HG03039 (cell line): ENCODE measurements around the gene PEX16.
"Not testable (repeated sequence)": the region's sequence is repeated elsewhere in the genome, so short reads cannot be mapped to it uniquely, and the experiment has no call there.

ENCODE experiments used
- ATAC-seq: cut with Tn5 transposase; IDR thresholded peaks from one replicate; pipeline ENCODE4 v1.9.1; 2021; ENCODE audit warnings: mild to moderate bottlenecking, moderate library complexity; ENCODE audit not compliant: unreplicated experiment

The PEX16 gene

DNA sequence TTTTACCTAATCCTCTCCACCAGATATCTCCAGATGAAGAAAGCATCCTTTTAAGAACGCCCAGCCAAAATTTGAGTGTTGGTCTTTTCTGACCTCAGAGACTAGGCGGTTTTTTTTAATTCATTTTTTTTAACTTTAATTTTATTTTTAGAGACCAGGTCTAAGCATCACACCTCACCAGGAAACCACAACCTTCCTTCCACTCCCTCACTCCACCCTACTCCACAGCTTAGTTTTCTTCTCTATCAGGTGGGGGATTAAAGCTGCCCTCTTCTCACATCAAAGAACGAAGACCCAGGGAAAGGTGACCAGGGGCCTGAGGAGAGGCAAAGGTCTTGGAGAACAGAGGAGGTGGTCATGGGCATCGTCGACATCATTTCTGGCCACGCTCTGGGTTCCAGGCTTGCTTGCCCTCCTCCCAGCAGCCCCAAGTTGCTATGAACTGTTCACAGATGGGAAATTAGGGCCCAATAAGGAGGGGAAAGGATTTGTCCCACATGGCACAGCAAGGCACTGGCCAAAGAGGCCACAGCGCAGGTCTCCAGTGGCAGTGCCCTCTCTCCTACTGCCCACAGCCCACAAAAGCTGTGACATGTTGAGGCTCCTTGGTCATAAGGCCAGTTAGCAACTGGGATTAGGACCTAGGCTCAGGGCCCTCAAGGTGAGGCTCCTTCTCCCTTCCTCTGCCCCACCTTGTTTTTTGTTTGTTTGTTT is 1.4 kb upstream of the PEX16 start:
- ATAC-seq, result no peak

DNA sequence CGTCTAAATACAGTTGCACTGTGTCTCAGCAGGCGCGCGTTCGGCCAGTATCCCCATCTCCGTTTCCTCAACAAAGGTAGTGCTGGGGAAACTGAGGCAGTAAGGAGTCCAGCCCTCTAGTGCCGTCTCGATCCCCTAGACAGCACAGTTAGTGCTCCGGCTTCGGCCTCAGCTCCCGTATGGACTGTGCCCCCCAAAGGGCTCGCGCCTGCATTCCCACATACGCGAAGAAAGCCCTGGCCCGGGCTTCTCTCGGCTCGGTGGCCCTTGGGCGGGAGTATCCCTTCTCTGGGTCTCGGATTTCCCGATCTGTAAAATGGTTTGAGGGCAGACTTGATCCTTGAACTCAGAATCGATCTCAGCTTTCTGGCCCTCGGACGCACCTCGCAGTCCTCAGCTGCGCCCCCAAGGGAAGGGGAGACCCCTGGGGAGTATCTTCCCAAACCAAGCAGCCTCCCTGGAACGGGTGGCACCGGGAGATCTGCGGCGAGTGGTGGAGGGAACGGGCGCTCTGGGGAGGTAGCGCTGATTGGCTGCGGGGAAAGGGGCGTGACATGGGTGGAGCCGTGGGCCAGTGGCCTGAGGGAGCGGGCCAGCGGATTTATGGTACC is 759 bp upstream of the PEX16 start:
- ATAC-seq, result peak; percentile 32

DNA sequence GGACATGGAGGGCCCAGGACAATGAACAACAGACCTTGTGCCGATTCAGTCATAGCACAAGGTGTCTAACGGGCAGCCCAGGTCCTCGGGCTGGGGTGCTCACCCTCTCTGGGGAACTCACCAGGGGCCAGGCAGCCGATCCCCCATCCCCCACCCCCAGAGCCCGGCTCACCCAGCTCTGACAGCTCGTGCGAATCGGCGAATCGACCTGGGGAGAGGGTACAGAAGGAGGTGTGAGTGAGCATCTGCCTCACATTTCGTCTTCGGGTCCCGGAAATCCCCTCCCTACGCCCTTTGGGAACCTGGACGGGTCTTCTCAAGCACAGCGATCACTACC is 423 bp downstream of the PEX16 start:
- no peak for ATAC-seq

DNA sequence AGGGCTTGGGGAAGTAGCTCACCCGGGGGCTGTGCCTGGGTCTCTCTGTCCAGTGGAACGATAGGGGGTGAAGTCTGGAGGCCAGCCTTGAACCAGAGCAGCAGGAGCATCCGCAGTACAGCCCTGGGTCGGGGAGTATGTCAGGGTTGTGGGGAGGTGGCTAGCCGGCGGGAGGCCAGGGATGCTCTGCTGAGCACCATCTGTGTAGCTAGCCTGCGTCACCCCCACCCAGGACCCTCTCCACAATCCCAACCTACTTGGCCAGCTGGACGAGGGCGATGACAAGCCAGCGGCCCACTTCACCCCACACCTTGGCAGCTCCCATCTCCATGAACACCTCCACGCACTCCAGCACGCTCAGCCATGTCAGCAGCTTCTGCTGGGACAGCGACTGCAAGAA is 2.2 kb downstream of the PEX16 start:
- no peak for ATAC-seq

DNA sequence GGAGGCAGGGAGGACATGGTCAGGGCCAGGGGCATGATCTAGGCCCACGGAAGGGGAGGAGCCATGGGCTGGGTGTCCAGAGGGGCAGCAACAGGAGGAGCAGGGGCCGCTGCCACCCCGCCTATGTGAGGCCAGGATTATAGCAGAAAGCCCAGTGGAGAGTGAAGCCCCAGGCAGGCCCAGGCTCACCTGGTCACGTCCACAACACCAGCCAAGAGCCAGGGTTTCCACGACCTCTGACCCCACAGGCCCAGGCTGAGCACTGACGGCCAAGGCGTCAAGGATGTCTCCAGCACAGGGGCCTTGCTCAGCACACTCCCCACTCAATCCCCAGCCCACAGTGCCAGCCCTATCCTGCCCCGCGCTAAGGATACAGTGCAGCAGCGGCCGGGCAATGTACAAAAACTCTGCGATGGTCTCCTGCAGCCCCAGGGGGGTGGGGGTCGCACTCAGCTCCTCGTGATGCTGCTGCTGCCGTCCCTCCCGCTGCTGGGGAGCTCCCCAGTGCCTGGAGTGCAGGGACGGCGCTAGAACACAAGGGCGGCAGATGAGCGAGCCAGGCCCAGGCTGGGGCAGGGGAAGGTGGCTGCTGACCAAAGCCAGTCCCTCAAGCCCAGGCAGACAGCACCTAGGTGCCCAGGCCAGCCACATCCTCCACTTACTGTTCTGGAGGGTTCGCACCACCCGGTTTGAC is 3.6 kb downstream of the PEX16 start:
- no peak for ATAC-seq

GRCh38 chr11:45913514-45913913 is 4.2 kb downstream of the PEX16 start:
- no peak for ATAC-seq

- ATAC-seq, result no peak
Measured at GRCh38 chr11:45910623-45911022, 7.1 kb downstream of the PEX16 start.

DNA sequence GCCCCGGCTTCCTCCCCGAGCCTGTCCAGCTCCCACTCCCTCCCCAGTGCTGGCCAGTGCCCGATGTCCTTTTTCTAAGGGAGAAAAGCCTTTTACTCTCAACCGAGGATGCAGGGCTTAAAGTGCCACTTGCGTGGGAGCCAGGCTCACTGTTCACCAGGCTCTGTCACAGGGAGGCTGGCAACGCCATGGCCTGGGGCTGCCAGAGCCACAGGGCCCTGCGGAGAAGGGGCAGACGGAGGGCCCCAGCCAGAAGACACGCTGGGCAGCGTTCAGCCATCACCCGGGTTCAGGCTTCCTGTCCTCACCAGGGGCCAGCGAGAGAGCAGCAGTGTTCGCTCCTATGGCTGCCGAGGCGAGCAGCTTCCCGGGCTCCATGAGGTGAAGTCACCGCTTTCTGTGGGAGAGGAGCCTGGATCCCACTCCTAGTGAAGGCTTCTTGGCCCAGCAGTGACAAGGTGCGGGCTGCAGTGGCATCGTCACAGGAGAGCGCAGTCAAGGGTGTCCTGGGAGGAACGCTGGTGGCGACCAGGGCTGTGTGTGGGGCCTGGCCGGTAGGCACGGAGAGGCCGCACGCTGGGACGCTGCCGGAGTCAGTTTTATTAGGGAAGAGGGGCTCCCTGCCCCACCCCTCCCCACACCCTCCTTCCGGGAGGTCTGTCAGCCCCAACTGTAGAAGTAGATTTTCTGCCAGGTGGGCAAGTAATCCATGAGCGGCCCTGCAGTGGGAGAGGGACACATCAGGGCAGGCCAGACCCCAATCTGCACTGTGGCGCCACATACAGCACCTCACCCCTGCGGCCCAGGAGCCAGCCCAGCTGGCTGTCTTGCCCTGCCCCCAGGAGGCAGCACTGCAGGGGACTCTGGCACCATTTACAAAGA is 7.8 kb downstream of the PEX16 start:
- no peak for ATAC-seq

DNA sequence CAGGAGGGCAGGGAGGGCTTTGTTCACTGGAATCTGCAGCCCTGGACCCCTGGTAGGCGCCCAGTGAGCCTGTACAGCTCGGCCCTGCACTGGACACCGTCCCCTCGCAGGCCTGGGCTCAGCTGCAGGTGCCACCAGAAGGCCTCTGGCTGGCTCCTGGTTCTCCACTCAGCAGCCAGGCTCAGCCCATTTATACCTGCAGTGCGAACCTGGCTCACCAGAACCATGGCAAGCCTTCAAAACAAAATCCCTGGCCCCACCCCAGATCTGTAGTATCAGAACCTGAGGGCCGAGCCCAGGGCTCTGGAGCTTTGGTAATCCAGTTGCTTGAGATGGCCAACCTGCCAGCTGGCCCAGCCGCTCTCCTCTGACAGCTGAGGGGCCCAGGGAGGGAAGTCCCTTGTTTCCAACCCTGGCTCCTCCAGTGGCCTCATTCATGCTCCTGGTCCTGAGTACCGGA is 9.7 kb downstream of the PEX16 start:
- ATAC-seq, result no peak

GRCh38 chr11:45906965-45907611 is 10.6 kb downstream of the PEX16 start, which contains the start of gene FREY1:
Gene FREY1 (minus strand): TSS chr11:45907271. CDS start chr11:45907245, 26 bp downstream.
- no peak for ATAC-seq

DNA sequence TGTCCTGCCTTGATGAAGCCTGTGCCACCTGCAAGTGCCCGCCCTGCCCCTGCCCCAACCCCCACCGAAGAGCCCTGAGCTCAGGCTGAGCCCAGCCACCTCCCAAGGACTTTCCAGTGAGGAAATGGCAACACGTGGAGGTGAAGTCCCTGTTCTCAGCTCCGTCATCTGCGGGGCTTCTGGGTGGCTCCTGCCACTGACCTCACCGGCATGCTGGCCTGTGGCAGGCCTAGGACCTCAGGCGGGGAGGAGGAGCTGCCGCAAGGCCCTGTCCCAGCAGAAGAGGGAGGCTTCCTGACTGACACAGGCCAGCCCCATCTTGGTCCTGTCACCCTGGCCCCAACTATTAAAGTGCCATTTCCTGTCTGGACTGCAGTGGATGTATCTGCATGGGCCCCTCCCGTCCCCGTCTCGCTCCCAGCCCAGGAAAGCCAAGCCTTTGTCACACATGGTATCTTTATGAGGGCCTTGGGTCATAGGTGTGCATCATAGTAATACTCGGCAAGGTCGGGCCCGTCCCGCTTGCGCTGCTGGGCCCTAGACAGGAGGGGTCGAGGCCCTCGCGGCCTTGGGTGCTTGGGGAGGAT is 11.5 kb downstream of the PEX16 start:
- no peak for ATAC-seq

- ATAC-seq, result not testable (repeated sequence)
Measured at GRCh38 chr11:45905576-45905975, 12.1 kb downstream of the PEX16 start.

DNA sequence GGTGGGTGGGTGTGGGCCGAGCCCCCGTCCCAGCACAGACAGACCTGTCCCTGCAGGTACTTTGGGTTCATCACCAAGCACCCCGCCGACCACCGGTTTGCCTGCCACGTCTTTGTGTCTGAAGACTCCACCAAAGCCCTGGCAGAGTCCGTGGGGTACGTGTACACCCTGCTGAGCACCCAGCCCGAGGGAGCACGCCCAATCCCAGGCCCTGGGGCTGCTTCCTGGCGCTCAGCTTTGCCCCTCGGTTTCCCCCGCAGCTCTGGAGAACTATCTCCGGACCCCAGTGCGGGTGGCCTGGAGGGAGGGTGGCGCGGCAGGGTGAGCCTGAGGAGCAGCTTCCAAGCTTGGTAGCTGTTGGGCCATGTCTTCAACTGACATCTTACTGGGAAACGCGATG is 12.6 kb downstream of the PEX16 start:
- no peak for ATAC-seq

GRCh38 chr11:45904309-45904915 is 13.3 kb downstream of the PEX16 start:
- ATAC-seq, result no peak

DNA sequence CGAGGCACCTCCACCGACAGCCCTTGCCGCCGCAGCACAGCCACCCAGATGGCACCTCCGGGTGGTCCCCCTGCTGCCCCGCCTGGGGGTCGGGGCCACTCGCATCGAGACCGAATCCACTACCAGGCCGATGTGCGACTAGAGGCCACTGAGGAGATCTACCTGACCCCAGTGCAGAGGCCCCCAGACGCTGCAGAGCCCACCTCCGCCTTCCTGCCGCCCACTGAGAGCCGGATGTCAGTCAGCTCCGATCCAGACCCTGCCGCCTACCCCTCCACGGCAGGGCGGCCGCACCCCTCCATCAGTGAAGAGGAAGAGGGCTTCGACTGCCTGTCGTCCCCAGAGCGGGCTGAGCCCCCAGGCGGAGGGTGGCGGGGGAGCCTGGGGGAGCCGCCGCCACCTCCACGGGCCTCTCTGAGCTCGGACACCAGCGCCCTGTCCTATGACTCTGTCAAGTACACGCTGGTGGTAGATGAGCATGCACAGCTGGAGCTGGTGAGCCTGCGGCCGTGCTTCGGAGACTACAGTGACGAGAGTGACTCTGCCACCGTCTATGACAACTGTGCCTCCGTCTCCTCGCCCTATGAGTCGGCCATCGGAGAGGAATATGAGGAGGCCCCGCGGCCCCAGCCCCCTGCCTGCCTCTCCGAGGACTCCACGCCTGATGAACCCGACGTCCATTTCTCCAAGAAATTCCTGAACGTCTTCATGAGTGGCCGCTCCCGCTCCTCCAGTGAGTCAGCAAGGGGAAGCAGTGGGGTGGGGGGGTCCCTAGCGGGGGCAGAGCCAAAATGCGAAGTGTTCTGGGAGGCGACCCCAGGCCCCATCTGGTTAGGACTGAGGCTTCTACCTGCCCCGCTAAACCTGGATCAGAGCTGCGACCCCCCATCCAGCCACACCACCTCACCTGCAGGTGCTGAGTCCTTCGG is 15.0 kb downstream of the PEX16 start:
- ATAC-seq, result no peak

DNA sequence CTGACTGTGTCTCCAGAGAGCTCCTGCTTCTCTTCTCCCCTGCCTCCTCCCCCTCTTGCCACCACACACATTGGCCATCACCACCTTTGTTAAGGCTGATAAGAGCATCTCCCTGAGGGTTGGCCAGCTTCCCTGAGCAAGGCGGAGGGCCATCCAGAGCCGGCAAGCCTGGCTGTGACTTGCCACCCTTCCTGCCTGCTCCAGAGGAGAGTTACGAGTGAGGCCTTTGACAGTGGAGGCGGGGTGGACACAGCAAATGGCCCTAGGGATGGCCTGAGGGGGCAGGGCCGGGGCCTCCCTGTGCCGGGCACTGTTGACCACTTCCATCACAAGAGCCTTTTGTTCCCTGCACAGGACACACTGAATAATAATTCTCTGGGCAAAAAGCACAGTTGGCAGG is 16.1 kb downstream of the PEX16 start:
- ATAC-seq, result no peak

DNA sequence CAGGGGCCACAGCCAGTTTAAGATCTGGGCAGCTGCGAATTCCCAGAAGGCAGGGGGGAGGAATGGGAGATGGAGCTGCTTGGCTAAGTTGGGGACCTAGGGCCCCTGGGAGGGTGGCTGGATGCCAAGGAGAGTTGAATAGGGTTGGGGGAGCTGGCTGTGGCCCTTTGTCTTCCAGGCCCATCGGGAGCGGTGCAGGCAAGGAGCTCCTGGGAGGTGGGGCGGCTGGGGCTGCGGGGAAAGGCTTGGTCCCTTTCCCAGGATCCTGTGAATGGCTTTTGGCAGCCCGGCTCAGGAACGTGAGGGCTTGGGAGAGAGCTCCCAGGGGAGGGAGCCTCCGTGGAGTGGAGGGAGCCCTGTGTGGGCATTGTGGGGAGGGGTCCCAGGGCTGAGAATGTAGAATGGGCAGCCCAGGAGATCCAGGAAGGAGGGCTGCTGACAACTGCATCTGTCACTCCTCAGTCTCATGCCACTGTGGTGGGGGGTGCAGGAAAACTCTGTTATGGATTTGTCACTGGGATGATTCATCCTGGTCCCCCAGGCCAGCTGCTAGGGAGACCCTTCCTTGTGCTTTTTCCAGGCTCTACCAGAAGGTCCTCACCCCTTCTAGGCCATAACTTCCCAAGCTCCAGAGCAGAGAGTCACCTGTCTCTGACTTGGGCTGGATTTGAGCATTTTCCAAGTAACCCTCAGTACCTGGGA is 16.6 kb downstream of the PEX16 start:
- no peak for ATAC-seq

DNA sequence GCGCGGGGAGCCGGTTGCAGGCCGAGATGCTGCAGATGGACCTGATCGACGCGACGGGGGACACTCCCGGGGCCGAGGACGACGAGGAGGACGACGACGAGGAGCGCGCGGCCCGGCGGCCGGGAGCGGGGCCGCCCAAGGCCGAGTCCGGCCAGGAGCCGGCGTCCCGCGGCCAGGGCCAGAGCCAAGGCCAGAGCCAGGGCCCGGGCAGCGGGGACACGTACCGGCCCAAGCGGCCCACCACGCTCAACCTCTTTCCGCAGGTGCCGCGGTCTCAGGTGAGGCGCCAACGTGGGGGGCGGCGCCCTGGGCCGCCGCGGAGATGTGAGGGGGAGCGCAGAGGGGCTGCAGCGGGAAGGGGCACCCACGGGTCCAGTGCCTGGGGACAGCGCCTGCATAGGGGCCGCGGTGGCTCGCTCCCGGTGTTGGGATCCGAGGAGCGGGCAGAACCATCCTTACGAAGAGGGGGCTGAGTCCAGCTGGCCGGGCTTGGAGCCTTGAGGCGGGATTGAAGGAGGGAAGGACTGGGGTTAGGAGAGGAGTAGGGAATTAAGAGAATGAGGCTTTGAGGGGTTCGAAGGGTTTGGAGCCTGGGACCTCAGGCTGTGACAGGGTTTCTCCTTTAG is 17.4 kb downstream of the PEX16 start:
- not testable (repeated sequence) for ATAC-seq
